GM04503 (cell line): ENCODE data around the gene GATA6.

ENCODE experiments used
- DNase-seq: peaks from one replicate; pipeline ENCODE4 v3.0.0-alpha.2; 2012; ENCODE audit warnings: low read depth

The GATA6 gene

DNA sequence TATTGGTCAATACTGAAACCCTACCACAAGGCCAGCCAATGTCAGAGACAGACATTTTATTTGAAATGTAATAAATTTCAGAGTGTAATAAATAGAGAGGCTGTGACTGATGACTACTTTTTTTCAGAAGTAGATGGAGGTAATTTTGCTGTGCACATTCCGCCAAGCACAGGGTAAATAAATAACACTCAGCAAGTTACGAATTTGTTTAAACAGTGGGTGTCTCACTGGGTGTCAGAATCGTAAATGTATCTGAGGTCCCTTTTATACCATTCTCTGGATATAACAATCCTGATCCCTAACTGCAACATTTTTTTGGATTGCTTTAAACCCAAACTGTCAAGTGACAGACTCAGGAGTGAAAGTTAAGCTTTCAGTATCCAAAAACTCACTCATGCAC is 74.1 kb downstream of the GATA6 start:
- DNase-seq: no peak

DNA sequence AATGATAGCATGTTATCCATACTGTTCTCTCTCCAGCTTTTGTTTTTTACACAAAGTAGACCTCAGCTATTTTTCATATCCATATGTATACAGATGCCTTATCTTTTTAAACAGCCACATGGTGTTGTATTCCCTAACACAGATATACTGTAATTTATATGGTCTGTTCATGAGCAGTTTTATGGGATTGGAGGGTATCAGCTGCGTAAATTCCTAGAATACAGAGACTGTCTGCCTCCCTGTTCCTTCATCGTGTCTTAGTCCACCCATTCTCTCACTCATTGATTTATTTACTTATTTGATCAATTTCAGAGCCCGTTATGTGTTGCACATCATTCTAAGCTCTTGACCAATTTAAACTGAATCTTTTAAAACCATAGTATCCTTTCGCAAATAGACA is 80.6 kb downstream of the GATA6 start:
- no peak for DNase-seq

DNA sequence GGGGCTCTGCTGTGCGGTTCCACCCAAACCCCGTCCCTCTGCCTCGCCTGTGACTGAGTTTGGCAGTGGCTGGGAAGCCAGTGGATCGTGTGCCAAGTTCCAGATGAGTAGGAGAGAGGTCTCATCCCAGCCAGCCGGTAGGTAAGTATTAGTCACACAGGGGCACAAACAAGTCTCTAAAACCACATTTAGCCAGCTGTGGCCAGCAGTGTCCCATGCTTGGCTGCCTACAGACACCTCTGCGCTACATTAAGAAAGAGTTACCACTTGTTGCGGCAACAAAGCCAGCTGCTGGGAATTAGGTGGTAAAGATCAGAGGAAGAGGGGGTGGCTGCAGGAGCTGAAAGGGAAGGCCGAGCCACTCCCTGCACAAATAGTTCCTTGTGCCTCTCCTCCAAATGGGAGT is 81.2 kb downstream of the GATA6 start:
- no peak for DNase-seq
